Measurements from ENCODE around the gene BEAN1.
"Not testable (repeated sequence)": the region's sequence is repeated elsewhere in the genome, so short reads cannot be mapped to it uniquely, and the experiment has no call there.

The BEAN1 gene

DNA sequence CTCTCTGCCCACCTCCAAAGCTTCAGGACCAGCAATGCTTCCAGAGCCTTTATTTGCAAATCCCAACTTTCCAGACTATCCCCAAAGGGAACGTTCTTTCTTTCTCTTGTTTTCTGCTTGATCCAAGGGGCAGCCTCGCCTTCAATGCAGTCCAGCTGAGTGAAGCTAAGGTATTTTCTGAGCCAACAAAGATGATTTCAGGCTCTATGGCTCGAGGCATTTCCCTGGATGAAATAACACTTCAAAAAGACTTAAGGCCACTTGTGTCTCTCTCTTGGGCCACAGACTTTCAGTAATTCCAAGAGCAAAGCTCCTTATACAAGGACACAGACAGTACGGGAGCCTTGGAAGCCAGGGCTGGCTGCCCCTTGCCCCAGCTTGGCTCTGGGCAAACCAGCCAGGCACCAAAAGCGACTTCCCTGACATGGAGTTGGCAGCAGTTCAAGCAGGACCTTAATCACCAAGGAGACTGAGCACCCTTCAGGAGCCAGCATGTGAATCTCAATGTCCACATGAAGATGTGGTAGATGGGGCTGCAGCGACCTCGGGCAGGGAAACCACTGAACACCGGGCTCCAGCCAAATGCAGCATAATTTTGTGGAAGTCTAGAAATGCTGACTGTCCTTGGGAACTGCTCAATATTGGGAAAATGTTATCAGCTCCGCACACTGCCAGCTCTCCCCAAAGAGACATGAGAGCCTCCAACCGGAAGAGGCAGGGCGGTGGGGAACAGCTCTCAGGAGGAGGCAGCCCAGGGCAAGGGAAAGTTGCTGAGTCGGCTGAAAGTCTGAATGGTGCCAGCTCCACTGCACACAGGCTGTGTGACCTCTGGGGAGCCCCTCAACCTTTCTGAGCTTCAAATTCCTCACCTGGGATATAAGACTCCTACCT, 83.9 kb downstream of the BEAN1 start:
- DNase-seq, result no peak

GRCh38 chr16:66511602-66512271, 84.6 kb downstream of the BEAN1 start:
- DNase-seq, result peak; percentile 56

DNA sequence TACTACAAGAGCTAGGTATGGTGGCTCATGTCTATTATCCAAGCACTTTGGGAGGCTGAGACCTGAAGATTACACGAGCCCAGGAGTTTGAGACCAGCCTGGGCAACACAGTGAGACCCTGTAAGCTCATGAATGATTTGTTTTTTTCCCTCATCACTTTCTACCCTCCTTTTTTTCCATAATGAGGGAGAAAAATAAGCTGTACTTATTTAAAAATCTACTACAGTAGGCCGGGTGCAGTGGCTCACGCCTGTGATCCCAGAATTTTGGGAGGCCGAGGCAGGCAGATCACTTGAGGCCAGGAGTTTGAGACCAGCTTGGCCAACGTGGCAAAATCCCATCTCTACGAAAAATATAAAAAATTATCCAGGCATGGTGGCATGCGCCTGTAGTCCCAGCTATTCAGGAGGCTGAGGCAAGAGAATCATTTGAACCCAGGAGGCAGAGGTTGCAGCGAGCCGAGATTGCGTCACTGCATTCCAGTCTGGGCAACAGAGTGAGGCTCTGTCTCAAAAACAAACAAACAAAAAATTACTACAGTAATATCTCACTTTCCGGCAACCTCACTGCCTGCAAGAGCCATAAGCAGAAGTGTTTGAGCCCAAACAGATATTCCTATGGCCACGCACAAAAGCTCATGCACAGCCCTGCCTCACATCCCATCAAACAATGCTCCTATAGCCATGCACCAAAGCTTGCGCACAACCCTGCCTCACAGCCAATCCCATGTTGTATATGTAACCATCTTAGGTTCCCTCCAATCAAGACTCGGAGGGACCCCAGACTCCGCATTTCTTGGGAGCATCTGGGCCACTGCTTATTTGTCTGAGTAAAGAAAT, 85.4 kb downstream of the BEAN1 start:
- DNase-seq, result no peak

- DNase-seq, result no peak
Measured at GRCh38 chr16:66513111-66513723, 86.1 kb downstream of the BEAN1 start.

DNA sequence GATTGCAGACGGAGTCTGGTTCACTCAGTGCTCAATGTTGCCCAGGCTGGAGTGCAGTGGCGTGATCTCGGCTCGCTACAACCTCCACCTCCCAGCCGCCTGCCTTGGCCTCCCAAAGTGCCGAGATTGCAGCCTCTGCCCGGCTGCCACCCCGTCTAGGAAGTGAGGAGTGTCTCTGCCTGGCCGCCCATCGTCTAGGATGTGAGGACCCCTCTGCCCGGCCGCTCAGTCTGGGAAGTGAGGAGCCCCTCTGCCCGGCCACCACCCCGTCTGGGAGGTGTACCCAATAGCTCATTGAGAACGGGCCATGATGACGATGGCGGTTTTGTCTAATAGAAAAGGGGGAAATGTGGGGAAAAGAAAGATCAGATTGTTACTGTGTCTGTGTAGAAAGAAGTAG, 87.3 kb downstream of the BEAN1 start:
- not testable (repeated sequence) for DNase-seq

DNA sequence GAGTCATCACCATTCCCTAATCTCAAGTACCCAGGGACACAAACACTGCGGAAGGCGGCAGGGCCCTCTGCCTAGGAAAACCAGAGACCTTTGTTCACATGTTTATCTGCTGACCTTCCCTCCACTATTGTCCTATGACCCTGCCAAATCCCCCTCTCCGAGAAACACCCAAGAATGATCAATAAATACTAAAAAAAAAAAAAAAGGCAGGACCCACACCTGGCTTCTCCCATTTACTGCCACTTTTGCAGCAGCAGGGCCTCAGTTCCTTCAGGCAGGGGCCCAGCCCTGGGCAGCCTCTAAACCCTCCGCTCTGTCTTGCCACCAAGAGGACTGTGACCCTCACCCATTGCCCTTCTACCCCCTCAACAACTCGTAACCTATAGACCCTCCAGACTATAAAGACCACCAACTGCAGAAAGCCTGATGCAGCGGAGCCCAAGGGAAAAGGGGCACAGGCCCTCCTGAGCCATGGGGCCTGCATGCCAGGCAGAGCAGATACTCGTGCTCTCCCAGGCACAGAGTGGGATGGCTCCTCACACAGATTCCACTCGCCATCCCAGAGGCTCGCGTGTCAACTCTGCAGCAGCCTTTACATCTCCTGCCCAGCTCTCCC, 88.0 kb downstream of the BEAN1 start:
- not testable (repeated sequence) for DNase-seq

GRCh38 chr16:66515596-66516508, 88.8 kb downstream of the BEAN1 start:
- DNase-seq, result peak; percentile 50

DNA sequence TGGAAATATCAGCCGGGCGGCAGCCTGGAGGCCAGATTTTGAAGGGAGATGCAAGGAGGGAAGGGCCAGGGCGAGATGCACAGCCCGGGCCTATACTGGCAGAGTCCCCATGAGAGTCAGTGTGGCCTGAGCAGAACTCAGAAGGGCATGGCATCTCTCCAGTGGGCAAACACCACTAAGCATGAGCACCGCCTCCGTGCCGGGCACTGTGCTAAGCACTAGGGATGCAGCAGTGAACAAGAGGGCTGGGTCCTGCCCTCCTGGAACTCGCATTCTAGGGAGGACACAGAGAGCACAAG, 89.4 kb downstream of the BEAN1 start:
- DNase-seq, result no peak

- DNase-seq, result peak; percentile 92
Measured at GRCh38 chr16:66516808-66517585, 89.9 kb downstream of the BEAN1 start.

GRCh38 chr16:66517586-66518263, 90.6 kb downstream of the BEAN1 start:
- no peak for DNase-seq

DNA sequence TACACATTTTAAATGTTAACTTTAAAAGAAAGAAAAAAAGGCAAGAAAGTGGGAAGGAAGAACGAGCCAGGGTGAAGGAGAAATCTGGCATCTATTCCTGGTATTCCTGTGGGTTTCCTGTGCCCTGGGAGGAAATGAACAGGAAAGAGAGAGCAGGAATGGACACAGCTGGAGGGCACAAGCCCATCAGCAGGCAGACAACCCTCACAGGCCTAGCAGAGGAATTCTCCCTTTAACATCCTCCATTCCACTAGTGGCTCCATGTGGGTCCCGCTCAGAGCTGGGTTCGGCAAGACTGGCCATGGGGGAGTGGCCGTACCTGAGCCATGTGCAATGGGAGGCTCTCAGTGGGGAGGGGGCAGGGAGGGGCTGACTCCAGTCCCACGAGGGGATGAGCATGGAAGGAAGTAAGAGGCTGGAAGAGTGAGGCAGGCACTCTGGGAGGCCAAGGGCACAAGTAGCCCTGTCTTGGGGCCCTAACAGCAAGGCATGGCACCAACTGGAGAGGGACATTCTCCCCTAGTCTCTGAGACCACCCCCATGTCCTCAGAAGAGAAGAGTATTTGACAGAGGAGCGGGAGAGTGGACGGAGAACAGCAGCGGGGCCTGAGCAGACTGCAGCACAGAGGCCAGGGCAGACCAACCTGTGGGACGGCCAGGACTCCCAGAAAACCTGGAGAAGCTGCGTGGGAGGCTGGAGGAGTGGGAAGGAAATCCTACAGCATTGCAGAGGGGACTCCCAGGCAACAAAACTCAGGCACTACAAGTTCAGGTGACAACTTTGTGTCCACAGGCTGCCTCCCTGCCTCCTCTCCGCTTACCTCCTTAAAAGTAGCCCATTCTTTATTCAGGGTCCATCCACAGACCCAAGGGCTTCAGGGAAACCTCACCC, 92.6 kb downstream of the BEAN1 start:
- DNase-seq, result no peak

DNA sequence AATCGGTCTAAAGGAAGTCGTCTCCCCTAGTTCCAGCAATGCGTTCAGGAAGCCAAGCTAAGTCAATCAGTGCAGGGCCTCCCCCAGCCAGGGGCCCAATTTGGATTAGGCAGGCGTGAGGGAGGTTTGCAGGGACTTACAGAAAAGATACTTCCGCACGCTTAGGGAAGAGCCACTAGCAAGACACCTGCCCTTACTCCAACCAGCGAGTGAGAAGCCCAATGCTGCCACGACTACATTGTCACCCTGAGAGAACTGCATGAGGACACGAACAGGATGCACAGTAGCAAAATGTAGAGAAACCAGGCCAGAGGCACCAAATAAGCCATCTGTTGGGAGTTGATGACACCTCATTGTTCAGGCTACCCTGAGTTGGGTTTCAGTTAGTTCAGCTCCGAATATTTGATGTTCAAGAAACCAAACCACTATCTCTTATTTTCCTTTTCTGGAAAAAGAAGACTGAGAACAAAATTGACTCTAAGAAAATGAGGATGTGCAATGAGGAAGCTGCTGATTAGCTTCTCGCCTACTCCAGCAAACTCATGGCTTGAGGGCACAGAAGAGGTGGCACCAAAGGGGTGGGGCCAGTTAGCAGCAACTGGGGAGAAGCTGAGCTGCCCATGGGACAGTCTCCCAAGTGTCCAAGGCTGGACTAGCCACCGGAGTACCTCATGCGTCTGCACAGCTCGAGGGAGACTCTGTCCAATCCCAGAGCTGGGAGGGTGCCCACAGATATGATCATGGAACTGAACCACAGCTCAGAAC, 93.5 kb downstream of the BEAN1 start:
- peak; percentile 28 for DNase-seq

- DNase-seq, result no peak
Measured at GRCh38 chr16:66521252-66521713, 94.2 kb downstream of the BEAN1 start.

DNA sequence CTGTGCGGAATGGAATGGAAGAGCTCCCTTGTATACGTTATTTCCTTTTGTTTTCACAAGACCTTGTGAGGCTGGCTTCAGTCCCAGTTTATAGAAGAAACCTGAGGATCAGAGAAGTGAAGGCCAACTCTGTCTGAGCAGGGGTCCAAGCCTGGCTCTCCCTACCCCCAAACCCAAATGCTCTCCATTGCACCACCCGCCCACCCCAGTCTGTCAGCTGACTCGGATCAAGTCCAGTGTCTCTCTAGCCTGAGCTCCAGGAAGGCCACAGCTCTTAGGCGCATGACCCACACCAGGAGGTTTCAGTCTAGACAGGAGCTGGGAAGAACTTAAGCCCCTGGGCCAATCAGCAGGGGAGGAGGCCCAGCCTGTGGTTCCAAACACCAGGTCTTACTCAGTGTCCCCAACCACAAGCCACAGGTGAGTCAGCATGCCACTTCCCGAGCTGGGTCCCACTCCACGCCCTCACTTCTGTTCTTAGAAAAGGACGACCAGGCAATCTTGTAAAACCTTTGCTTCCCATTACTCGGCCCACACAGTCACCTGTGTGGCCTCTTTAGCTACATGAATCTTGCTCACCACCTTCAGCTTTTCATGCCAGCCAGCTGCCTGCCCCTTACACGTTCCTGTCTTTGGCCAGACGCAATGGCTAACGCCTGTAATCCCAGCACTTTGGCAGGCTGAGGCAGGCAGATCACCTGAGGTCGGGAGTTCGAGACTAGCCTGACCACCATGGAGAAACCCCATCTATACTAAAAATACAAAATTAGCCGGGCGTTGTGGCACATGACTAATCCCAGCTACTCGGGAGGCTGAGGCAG, 95.1 kb downstream of the BEAN1 start:
- DNase-seq, result peak; percentile 93

DNA sequence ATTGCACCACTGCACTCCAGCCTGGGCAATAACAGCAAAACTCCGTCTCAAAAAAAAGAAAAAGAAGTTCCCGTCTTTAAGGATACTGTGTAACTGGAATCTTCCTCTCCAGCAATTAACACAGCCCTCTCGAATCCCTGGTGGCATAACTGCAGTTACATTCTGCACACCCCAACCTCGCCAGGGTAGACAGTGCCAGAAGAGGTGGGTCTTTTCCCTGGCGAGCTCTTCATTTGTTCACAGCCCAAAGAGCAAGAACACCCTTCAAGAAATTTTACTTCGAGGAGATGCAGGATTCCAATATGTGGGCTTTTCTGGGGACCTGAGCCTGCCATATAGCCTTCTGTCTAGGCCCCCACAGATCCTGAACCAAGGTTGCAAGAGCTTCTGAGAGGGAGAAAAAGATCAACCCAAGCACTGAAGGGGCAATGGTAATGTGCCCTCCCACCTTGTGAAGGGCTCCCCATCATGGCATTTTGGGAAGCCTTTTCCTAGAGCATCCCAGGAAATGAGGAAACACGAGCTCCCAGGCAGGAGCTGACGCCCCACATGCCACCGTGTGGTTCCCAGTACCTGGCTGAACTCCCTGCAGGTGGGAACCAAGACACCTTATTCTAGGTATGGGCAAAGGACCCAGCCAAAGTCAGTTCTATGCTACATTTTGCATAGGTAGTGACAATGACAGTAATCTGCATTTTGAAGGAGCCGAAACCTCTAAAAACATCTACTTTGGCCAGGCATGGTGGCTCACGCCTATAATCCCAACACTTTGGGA, 95.9 kb downstream of the BEAN1 start:
- DNase-seq, result no peak

DNA sequence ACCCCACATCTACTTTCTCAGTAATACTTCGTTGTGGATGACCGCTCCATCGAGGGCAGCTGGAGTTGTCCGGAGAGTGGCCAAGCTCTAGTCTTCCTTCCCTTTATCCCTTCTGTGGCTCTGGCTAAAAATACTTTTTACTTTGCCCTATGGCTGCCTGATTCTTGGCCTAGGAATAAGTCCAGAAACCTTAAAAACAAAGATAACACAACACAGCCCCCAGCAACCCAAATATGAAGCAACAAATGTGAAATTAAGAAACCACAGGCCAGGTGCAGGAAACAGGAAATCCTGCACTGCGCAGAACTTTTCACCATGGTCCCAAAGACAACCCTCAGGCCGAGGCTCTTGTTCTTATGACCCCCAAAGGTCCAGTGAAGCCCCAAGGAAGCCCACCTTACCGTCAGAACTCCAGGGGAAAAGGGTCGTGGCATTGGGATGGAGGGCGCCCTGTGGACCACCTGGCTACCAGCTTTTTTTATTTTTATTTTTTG, 96.8 kb downstream of the BEAN1 start:
- peak; percentile 63 for DNase-seq
